PC-9 (cell line): Measurements from ENCODE around the gene NFASC.

ENCODE experiments used
- EZH2 ChIP-seq: fragments of 200-600 bp; sonication (generic); IDR thresholded peaks from 2 replicates; pipeline ENCODE4 v1.8.0; 2017; ENCODE audit warnings: antibody characterized with exemption, low read depth
- TF ChIP-seq, protein P1 (sequence below): fragments of 200-600 bp; sonication (generic); conservative IDR thresholded peaks from 2 replicates; pipeline ENCODE4 v1.6.1; 2017; ENCODE audit warnings: mixed run types, antibody characterized with exemption, mild to moderate bottlenecking, moderate library complexity

DNA sequence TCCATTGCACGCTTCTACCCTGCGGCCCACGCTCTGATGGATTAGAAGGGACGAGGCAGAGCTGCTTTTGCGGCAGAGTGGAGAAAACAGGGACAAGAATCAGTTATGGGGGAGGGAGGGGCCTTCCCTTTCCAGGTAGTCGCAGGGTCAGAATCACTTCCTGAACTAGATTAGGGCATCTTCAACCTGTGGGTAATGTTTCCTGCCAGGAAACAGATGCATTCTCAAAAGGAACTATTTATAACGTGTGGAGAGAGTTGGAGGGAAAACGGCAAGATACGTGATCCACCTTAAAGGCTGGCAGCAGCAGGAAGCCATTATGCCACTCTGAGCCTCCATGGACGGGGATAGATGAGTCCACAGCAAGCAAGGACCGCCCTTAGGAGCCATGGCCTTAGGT is 112.5 kb downstream of the NFASC start:
- TF ChIP-seq, protein P1, sequence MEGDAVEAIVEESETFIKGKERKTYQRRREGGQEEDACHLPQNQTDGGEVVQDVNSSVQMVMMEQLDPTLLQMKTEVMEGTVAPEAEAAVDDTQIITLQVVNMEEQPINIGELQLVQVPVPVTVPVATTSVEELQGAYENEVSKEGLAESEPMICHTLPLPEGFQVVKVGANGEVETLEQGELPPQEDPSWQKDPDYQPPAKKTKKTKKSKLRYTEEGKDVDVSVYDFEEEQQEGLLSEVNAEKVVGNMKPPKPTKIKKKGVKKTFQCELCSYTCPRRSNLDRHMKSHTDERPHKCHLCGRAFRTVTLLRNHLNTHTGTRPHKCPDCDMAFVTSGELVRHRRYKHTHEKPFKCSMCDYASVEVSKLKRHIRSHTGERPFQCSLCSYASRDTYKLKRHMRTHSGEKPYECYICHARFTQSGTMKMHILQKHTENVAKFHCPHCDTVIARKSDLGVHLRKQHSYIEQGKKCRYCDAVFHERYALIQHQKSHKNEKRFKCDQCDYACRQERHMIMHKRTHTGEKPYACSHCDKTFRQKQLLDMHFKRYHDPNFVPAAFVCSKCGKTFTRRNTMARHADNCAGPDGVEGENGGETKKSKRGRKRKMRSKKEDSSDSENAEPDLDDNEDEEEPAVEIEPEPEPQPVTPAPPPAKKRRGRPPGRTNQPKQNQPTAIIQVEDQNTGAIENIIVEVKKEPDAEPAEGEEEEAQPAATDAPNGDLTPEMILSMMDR: no peak
- no peak for TF ChIP-seq EZH2
